KOPT-K1 (cell line): ENCODE measurements around the gene LZTS3.
"Not testable (repeated sequence)": the region's sequence is repeated elsewhere in the genome, so short reads cannot be mapped to it uniquely, and the experiment has no call there.

Source experiments
- H3K27ac ChIP-seq: fragments of 200-600 bp; sonication (generic); 2 replicates; pipeline ENCODE4 v1.5.1; 2016; ENCODE audit warnings: antibody characterized with exemption, mild to moderate bottlenecking, low read depth, low read length; ENCODE audit not compliant: poor library complexity, severe bottlenecking
- H3K36me3 ChIP-seq: fragments of 200-600 bp; sonication (generic); 2 replicates; pipeline ENCODE4 v1.5.1; 2017; ENCODE audit warnings: antibody characterized with exemption, mild to moderate bottlenecking, low read length, moderate library complexity; ENCODE audit not compliant: insufficient read depth
- H3K9me3 ChIP-seq: fragments of 200-600 bp; sonication (generic); 2 replicates; pipeline ENCODE4 v1.5.1; 2017; ENCODE audit warnings: antibody characterized with exemption, low read length, mild to moderate bottlenecking; ENCODE audit not compliant: insufficient read depth, poor library complexity, severe bottlenecking

The LZTS3 gene

DNA sequence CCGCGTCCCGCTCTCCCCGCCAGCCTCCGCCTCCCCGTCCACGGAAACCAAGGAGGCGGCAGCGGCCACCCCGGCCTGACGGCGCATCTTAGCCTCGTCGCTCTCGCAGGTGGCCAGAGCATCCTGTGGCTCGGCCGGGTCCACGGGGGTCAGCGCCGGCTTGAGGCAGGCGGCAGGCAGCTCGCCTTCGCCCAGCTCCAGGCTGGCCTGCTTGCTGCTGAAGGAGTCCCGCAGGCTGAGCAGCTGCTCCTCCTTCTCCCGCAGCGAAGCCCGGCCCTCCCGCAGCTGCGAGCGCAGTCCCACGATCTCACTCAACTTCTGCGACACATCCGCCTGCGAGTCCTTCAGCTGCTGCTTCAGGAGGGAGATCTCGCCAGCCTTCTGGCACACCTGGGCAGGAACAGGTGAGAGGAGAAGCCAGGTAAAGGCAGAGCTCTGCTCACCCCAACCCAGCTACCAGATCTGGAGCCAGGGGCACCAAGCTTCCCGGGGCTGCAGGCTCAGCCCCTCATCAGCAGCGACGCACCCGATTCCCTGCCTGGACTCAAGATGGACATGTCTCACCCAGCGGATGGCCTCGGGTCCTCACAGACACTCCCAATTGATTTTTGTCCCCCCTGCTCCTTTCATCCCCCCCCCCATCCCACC, 8.5 kb downstream of the LZTS3 start:
- Histone ChIP-seq H3K36me3 (no peaks in the 10 kb centered on the region), H3K27ac (no peak overlapping the region), H3K9me3 (no peaks in the 10 kb centered on the region)

DNA sequence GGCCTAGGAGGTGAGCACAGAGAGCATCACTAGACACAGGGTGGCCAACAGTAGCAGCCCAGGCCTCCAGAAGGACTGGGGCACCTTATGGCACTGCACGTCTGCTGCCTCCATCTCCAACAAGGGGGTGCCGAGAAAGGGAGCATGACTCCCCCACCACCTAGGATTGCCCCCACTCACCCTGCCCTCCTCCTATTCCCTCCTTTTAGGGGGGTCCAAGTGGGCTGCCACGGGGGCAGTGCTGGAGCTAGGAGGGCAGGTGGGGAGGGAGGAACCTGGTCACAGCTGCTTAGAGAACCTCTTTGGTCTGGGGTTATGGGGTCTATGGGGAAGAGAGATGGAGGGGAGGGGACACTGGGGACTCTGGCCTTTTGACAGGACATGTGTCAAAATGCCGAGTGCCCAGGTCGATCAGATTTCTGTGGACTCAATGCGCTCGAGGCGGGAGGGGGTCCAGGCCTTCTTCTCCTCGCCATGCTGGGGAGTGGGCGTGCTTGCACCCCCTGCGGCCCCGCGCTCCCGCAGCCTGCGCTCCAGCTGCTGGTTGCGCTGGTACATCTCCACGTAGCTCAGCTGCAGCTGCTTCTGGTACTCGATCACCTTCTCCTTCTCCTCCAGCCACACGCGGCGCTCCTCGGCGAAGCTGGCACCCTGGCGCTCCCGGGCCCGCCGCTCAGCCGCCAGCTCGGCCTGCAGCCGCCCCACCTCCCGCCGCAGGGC, 9.1 kb downstream of the LZTS3 start:
- Histone ChIP-seq H3K27ac (no peak overlapping the region), H3K36me3 (no peaks in the 10 kb centered on the region), H3K9me3 (no peaks in the 10 kb centered on the region)

- Histone ChIP-seq H3K27ac (no peak overlapping the region), H3K9me3 (no peaks in the 10 kb centered on the region), H3K36me3 (no peaks in the 10 kb centered on the region)
Measured at GRCh38 chr20:3163099-3164042, 10.0 kb downstream of the LZTS3 start.

DNA sequence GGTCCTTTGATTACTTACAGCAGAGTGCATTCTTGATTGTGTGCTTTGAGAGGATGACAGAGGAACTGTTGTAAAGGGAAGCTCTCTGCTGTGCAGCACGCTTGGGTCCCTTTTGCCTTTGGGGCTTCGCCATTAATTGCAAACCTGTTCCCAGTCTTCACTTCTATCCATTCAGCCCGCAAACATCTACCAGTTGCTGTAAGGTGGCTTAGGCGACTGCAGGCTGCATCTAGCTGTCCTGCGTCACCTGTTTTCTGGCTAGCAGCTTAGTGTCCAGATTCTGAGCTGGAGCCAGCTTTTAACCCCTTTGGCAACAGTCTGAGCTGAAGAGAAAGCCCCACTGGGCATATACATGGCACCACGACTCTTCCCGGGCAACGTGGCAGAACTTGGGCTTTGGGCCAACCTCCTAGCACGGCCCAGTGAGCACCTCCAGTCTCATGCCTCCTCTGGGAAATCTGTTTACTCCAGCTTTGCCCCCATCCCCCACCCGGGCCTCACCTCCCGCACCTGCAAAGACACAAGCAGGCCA, 11.2 kb downstream of the LZTS3 start:
- Histone ChIP-seq H3K27ac (no peak overlapping the region), H3K36me3 (peaks cover 2% of the 10 kb centered on the region; the same call in 1 of the 2 replicates), H3K9me3 (no peaks in the 10 kb centered on the region)

- Histone ChIP-seq H3K27ac (no peak overlapping the region), H3K9me3 (no peaks in the 10 kb centered on the region), H3K36me3 (peaks cover 8% of the 10 kb centered on the region; the same call in 1 of the 2 replicates)
Measured at GRCh38 chr20:3161316-3162079, 11.9 kb downstream of the LZTS3 start.

- peak overlapping the region; percentile 78 for H3K27ac ChIP-seq
Measured at GRCh38 chr20:3160418-3160817, 12.9 kb downstream of the LZTS3 start.

GRCh38 chr20:3158968-3159431, 14.3 kb downstream of the LZTS3 start:
- peak overlapping the region; percentile 78 for H3K27ac ChIP-seq
- no peaks in the 10 kb centered on the region for H3K9me3 ChIP-seq
- H3K36me3 ChIP-seq, result peaks cover 31% of the 10 kb centered on the region

More at GRCh38 chr20:3160418-3160817, 12.9 kb downstream of the LZTS3 start:
- Histone ChIP-seq H3K9me3 (no peaks in the 10 kb centered on the region), H3K36me3 (peaks cover 18% of the 10 kb centered on the region)

DNA sequence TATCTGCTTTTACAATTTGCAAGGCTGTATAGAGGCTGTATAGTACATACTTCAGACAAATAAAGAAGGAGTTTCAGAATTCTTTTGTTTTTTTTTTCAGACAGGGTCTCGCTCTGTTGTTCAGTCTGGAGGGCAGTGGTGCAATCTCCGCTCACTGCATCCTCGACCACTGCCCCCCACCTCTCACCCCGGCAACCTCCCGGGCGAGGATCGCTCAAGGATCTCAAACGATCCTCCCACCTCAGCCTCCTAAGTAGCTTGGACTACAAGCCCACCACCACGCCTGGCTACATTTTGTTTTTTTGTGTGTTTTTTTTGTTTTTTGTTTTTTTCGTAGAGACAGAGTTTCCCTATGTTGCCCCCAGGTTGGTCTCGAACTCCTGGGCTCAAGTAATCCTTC, 15.5 kb downstream of the LZTS3 start:
- no peaks in the 10 kb centered on the region for H3K9me3 ChIP-seq
- H3K36me3 ChIP-seq, result peaks cover 40% of the 10 kb centered on the region
- no peak overlapping the region for H3K27ac ChIP-seq

DNA sequence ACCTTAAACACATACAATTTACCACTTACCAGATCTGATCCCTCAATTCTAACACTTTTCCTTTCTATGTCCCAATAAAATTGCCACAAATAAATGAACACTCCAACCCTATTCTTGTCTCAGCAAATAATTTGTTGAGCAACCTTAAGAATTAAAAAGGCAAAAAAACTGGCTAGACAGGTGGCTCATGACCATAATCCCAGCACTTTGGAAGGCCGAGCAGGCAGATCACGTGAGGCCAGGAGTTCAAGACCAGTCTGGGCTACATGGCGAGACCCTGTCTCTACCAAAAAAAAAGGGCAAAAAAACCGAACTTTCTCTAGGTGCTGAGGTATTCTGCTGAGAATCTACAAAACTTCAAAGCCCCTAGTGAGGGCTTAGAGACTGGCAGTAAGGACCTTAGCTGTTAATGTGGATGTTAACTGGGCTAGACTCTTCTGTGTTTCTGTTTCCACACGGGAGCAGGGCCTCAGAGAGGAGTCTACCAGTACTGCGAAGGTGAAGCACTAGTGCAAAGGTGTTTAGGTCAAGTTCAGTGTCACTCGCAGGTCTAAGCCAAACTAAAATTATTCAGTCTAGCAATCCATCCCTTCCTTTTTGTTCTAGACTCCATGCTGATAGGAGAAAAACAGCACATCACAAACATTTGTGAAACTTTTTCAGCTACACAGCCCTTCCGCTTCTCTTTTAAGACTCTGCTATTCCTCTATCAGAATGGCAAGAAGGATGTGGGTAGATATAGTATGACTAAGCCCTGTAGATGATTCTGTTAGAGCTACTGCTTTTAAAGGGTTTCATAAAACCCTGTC, 16.3 kb downstream of the LZTS3 start:
- no peaks in the 10 kb centered on the region for H3K9me3 ChIP-seq
- no peak overlapping the region for H3K27ac ChIP-seq
- H3K36me3 ChIP-seq, result peaks cover 48% of the 10 kb centered on the region

DNA sequence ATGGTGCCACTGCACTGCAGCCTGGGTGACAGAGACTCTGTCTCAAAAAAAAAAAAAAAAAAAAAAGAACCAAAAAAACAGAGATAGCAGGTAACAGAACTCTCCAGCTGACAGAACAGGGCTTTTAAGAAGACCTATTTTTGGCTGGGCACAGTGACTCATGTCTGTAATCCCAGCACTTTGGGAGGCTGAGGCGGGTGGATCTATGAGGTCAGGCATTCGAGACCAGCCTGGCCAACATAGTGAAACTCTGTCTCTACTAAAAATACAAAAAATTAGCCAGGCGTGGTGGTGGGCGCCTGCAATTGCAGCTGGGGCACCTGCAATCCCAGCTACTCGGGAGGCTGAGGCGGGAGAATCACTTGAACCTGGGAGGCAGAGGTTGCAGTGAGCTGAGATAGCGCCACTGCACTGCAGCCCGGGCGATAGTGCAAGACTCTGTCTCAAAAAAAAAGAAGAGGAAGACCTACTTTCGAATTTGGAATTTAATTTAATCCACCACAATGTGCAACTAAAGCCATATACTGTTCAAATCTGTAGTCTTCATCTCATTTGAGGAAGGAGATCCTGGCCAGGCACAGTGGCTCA, 21.2 kb downstream of the LZTS3 start:
- H3K36me3 ChIP-seq, result peaks cover 89% of the 10 kb centered on the region
- not testable (repeated sequence) for H3K9me3 ChIP-seq, H3K27ac ChIP-seq

DNA sequence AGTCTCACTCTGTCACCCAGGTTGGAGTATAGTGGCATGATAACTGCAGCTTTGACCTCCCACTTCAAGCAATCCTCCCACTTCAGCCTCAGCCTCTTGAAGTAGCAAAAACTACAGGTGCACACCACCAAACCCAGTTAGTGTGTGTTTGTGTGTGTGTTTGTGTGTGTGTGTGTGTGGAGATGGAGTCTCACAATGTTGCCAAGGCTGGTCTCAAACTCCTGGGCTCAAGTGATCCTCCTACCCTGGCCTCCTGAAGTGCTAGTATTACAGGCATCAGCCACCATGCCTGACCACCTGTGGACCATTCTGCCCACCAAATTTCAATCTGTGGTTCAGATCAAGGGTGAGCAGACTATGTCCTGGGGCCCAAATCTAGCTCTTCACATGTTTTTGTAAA, 22.4 kb downstream of the LZTS3 start:
- Histone ChIP-seq H3K36me3 (peaks cover 90% of the 10 kb centered on the region), H3K27ac (no peak overlapping the region), H3K9me3 (no peaks in the 10 kb centered on the region)

- Histone ChIP-seq H3K9me3 (peaks cover 20% of the 10 kb centered on the region), H3K36me3 (peaks cover 83% of the 10 kb centered on the region), H3K27ac (no peak overlapping the region)
Measured at GRCh38 chr20:3146732-3147341, 26.5 kb downstream of the LZTS3 start.

GRCh38 chr20:3141757-3142156, 31.6 kb downstream of the LZTS3 start:
- peaks cover 37% of the 10 kb centered on the region for H3K36me3 ChIP-seq

More at GRCh38 chr20:3141757-3142156, 31.6 kb downstream of the LZTS3 start:
- Histone ChIP-seq H3K9me3 (peaks cover 20% of the 10 kb centered on the region), H3K27ac (no peak overlapping the region)
